OCI-M2 (cell line): Measurements from ENCODE around the gene SEC14L3.

Source experiments
- DNase-seq: peaks from one replicate; lab custom pipeline; 2025; ENCODE audit not compliant: unreplicated experiment; lab: John Stamatoyannopoulos, UW

Gene SEC14L3

DNA sequence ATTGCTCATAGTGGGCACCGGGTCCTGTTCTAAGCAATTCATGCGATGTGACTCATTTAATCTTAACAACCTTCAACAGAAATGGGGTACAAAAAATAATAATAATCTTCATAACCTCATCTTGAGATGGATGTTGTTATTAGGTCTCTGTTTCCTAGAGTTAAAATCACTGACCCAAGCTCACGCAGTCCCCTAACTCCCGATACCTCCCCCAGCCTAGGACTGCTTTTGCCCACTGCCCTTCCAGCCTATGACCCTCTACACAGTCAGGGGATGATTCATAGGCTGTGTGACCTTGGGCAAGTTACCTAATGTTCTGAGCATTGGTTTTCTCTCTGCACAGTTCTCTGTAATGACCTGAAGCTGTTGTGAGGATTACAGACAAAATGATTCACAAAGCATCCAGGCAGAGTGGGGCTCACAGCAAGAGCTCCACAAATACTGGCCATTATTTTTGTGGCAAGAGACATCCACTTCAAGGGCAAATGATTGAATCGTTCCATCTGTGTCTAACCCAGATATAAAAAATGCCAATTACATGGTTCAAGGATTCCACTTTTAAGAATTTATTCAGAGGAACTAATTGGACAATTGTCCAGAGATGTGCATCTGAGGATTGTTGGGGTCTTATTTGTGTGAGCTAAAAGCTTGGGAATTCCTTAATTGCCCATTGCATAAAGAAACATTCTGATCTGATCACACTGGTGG lies 26.2 kb downstream of the SEC14L3 start:
- DNase-seq, result no peak

DNA sequence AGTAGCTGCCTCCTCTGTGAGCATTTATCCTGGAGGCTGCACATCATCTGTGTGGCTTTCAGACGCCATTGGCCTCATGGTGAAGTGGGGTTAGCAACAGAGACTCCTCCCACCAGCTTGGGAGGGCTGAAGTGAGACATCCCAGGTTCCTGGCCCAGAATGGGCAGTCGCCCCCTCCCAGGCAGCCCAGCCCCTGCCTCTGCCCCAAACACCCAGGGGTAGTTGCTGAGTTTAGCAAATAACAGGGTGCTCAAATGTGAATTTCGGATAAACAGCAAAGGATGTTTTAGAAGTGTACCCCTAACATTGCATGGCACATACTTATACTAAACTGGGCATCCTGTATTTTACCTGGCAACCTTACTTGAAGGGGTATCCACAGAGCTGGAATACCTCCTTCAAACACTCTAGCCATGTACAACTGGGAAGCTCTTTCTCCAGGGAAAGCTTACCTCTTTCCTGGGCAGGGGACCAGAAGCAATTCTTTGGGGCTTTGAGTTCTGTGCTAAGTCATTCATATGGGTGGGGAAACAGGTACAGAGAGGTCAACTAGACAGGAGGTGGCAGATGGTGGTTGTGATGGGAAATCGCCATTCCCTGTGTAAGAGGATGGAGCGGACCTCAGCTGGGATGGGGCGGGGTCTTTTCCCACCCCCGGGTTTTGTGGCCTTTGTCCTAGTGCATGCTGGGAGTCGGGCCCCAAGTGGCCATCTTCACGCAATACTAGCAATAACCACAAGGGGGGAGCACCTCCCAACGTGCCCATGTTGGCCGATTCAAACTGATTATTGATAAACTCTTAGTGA lies 27.0 kb downstream of the SEC14L3 start:
- no peak for DNase-seq

DNA sequence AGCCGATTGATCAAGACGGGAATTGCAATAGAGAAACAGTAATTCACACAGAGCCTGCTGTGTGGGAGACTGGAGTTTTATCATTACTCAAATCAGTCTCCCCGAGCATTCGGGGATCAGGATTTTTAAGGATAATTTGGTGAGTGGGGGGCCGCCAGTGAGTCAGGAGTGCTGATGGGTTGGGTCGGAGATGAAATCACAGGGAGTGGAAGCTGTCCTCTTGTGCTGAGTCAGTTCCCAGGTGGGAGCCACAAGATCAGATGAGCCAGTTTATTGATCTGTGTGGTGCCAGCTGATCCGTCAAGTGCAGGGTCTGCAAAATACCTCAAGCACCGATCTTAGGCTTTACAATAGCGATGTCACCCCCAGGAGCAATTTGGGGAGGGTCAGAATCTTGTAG lies 30.7 kb downstream of the SEC14L3 start:
- DNase-seq, result no peak

DNA sequence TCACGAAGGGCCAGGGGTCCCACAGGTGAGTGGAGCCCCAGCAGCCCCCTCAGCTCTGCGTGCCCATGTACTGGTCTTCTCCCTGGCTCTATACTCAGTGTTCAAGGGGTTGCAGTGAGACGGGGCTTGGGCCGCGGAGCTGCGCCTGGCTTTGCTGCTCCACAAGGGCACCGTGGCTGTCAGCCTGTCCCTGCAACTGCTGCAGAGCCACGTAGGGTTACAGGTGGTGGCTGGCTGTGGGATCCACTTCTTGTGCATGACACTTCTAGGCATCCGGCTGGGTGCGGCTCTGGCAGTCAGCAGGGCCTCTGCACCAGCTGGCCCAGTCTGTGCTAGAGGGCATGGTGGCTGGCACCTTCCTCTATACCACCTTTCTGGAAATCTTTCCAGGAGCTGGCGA lies 32.0 kb downstream of the SEC14L3 start:
- DNase-seq, result no peak

DNA sequence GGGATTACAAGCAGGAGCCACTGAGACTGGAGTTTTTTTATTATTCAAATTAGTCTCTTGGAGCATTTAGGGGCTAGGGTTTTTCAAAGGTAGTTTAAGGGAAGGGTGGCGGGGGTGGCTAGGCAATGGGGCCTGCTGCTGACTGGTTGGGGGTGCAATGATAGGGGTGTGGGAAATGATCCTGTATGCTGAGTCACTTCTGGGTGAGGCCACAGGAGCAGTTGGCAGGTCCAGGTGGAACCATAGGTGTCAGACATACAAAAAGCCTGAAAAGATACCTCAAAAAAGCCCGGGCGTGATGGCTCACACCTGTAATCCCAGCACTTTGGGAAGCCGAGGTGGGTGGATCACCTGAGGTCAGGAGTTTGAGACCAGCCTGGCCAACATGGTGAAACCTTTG lies 32.6 kb downstream of the SEC14L3 start:
- DNase-seq, result no peak

DNA sequence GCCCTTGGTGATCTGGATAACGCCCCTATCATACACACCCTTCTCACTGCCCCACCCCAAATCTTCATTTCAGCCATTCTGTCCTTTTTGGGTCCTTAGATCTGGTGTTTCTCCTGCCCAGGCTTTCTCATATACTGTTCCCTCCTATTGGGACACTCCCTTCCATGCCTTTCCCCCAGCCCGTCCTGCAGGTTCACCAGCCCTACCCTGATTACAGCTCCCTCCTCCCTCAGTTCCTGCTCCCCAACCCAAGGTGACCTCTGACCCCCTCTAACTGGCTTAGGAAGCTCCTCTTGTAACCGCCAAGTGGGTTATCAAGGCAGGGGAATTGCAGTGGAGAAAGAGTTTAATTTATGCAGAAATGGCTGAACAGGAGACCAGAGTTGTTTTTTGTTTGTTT lies 33.3 kb downstream of the SEC14L3 start:
- no peak for DNase-seq

DNA sequence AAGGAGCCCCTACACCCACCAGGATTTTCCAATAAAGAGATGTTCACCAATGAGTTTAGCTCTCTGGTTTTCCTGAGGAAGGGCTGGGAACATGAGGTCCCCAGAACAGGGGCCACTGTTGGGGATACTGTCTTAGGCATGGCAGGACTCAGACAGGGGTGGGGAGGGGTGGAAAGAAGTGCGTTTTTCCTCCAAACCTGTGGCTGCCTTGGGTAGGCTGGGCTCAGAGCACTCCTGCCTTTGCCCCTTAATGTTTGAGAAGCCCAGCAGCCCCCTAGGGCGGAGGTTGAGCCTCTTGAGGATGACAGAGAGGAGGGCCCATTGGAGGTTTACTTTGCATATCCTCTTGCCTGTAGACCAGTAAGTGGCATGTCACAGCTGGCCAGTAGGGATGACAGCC lies 35.6 kb downstream of the SEC14L3 start:
- no peak for DNase-seq

DNA sequence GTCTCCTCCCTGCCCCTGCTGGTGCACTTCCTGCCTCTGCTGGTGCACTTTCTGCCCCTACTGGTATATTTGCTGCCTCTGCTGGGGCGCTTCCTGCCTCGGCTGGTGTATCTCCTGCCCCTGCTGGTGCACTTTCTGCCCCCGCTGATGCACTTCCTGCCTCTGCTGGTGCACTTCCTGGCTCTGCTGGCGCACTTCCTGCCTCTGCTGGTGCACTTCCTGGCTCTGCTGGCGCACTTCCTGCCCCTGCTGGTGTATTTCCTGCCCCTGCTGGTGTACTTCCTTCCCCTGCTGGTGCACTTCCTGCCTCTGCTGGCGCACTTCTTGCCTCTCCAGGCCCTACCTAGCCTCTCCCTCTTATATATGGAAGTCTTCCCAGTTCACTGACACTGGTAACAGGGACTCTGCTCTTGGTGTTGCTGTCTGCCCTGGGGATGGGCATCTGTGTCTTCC lies 36.1 kb downstream of the SEC14L3 start:
- DNase-seq, result no peak

DNA sequence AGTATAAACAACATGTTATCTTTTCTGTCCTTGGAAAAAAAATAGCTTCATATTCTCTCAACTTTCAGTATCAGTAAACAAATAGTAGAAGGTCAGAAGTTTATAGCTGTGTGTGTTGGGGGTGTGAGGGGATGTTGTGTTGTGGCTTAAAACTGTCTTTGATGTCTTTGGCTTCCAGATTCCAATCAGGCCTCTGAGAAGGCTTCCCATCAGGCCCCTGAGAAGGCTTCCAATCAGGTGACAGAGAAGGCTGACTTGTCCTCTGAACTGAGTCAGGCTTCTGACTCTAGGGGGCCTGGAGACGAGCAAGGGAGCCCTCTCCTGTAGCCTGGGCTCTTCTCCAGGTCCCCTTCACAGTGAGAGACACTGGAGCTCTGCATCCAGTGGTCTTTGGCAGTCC lies 37.0 kb downstream of the SEC14L3 start:
- no peak for DNase-seq

DNA sequence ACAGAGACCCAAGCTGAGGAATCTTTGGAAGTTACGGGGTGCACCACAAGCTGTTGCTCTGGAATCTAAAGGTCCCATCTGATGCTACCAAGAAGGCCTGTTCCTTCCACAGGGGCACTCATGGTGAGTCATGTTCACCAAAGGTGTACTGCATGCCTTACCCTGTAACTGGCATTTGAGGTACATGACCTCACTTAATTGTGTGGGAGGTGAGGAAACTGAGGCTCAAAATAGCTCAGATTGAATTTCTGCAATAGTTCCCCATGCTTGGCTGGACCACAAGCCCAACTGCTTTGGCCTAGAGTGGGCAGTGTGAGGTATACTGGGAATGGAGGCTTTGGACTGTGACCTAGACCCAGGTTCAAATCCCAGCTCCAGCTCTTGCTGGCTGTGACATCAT lies 38.0 kb downstream of the SEC14L3 start:
- no peak for DNase-seq

DNA sequence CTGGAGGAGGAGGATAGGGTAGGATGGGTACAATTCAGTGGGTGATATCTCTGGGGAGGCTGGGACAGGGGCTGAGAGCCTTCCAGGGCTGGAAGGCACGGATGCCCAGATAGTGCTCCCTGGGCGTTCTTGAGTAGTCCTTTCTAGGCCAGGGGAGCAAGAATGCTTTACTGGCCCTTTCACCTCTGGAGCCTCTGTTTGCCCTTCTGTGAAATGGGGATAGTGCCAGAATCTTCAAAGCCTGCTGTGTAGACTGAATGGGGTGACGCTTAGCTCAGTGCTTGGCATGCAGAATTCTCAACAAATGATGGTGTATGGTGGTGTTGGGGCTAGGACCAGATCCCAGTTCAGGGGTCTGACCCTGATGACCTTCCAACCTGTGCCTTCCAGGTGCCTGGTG lies 38.6 kb downstream of the SEC14L3 start:
- DNase-seq, result no peak

DNA sequence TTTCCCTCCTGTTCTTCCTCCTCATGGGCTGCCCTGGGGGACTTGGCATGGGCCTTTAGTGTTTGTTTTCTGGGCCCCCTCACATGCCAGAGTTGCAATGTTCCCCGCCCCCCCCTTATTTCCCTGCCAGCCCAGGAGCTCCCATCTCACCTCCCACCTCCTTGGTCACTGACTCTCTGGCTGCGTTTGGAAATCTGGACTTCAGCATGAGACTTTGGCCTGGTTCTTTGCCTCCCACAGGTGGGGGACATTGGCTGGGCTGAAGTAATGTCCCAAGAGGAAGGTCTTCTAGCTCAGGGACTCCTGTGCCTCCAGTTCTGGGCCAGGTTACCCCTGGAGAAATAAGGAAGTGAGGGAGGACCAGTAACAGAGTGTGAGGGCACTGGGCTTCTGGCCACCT lies 39.3 kb downstream of the SEC14L3 start:
- DNase-seq, result no peak

DNA sequence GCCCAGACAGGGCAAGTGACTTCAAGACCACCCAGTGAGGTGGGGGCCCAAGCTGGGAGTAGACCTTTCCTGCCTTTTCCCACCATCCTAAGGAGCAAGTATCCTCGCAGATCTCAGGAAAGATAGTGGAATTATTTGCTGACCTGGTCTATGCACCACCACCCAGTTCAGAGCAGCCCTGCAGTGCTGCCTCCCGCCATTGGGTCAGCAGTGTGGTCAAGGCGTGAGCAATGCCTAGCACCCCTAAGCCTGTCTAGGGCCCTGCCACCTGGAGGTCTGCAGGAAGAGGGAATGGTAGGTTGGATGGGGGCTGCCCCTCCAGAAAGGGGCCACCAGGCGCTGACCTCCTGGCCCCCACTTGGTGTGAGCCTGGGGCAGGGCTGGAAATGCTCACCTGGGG lies 39.7 kb downstream of the SEC14L3 start:
- no peak for DNase-seq

DNA sequence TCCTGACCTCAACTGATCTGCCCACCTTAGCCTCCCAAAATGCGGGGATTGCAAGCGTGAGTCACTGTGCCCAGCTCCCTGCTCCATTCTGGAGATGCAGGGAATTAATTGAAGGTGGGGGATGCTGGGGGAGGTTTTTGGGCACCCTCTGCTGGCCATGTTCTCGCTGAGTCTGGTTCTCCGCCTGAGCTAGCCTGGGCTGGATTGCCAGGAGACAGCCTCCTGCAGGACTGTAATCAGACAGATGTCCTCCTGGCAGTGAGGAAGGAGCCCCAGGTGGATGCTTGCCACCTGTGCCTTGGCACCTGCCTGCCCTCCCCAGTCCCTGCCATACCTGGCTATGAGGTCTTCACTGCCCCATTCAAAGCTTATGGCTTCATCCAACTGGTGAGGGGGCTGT lies 40.9 kb downstream of the SEC14L3 start:
- DNase-seq, result no peak

DNA sequence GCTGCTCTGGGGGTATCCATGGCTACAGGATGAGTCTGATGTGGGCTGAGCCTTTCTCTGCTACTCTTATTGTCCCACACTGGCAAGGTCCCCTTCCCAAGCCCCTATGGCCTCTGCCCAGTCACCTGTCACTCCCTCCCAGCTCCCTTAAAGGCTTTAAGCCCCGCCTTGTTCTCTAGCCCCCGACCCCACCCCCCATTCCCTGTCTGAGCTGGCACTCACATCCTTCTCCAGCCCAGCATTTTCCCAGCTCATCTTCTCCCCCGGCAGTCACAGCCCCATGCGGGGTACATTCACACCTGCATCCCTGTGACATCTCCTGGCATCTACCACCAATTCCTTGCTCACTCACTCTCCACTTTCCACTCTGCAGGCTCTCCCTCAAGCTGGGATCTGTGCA lies 41.9 kb downstream of the SEC14L3 start:
- no peak for DNase-seq

DNA sequence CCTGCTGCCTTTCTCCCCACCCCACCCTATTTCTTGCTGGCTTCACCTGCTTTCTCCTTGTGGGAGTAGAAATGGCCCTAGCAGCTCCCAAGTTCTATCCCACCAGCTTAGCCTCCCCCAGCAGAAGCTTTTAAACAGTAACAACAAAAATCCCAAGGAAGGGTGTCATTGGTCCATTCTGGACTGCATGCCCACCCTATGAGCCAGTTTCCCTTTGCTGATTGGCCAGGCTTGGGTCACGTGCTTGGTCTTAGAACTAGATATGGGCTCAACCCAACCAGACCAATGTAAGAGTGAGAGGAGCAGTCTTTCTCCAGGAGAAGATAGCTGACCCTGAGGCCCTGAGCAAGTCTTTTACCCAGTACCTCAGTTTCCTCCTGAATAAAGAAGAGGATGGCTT lies 43.9 kb downstream of the SEC14L3 start:
- no peak for DNase-seq

DNA sequence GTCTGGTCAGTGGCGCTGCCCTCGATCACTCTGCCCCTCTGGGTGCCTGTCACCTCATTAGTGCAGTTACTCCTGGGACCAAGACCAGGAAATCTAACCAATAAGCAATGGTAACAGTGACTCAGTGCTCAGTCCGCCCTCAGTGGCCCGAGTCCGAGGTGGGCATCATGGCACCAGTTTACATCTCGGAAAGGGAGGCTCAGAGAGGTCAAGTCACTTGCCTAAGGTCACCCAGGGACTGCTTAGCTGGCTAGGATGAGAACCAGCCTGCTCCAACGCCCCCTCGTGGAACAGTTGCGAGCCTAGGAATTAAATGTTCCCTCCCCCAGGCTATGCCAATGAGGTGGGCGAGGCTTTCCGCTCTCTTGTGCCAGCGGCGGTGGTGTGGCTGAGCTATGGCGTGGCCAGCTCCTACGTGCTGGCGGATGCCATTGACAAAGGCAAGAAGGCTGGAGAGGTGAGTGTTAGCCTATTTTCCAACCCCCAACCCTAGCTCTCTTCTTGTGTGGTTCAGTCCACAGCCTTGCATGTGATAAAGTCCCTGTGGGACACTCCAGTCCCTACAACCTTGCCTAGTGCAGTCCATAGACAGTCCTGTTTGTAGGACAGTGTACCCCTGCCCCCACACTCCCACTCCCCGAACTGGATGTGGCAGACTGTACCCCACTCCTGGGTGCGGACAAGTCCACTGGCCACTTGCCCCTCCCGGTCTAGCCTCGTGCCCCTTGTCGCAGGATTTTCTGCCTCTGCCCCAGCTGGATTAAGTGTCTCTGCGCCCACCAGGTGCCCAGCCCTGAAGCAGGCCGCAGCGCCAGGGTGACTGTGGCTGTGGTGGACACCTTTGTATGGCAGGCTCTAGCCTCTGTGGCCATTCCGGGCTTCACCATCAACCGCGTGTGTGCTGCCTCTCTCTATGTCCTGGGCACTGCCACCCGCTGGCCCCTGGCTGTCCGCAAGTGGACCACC lies 45.1 kb downstream of the SEC14L3 start:
- no peak for DNase-seq

DNA sequence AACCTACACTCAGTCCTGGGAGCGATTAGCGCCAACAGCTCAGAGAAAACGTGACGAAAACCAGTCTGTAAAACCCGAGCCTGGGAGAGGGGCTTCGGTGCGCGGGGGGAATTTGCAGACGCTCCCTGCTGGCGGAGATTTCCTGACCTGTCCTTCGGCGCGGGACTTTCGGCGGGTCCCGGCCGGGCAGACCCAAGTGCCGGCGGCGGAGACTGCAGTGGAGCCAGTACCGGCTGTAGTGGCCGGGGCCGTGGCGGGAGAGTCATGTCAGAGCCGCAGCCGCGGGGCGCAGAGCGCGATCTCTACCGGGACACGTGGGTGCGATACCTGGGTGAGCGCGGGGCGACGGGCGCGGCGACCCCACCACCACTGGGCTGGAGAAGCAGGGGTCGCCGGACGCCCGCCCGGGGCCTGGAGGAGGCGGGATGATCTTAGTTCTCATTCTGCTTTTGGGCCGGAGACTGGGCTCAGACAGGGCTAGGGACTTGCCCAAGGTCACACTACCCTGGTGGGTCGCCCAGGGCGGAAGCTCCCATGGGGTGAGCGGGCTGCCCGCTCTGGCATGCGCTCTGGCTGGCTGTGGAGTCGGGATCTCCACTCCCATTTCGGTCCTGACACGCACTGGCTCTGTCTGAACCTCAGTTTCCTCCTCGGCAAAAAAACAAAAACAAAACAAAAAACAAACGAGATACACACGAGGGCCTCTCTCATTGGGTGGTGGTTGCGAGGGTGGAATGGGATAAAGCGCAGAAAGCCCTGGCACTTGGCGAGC lies 46.0 kb downstream of the SEC14L3 start, which contains the start of gene MTFP1:
Gene MTFP1 (plus strand): TSS at position 153 of the 772 bp plus-strand sequence. CDS start 112 bp downstream, at position 265.
- no peak for DNase-seq

DNA sequence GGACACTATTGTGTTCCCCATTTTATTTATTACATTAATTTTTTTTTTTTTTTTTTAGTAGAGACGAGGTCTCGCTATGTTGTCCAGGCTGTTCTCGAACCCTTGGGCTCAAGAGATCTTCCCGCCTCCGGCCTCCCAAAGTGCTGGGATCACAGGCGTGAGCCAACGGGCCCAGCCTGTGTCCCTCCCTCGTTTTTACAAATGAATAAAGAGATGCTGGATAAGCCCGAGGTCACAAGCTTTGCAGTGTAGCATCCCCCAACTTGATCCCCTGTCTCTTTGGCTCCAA lies 46.5 kb downstream of the SEC14L3 start:
- no peak for DNase-seq

DNA sequence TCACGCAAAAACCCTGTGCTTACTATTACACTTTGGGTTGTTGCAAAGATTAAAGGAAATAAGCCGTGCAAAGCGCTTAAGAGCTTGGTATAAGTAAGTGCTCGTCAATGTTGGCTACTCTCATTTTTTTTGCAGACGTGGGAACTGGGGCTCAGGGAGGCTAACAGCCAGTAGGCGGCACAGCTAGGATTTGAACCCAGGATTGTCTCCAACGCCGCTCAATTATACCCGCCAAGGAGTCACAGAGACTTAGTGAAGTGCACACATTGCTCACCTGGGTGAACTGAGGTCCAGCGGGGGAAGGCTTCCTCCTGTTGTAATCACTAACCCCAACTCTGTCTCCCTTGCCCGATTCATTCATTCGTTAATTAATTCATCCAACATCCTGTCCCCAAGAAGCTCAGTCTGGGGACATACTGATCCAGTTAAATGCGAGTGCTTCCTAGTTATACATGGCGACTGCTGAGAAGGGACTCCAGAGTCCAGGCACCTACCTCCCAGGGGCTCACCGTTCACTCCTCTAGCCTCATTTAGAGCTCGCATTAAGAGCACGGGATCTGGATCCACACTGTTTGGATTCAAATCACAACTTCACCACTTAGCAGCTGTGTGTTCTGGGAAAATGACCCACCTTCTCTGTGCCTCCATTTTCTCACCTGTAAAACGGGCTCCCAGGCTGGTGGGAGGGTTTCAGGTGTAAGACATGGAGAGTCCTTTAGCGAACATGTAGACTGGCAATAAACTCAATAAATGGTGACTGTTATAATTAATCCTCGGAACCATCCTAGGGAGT lies 47.1 kb downstream of the SEC14L3 start:
- DNase-seq, result no peak
